Kasumi-1 (cell line): Measurements from ENCODE around the gene DLGAP1.
"Not testable (repeated sequence)": the region's sequence is repeated elsewhere in the genome, so short reads cannot be mapped to it uniquely, and the experiment has no call there.

Source experiments
- DNase-seq, 2 experiments: peaks; one replicate each; lab custom pipeline; 2025; lab: John Stamatoyannopoulos, UW

Gene DLGAP1

DNA sequence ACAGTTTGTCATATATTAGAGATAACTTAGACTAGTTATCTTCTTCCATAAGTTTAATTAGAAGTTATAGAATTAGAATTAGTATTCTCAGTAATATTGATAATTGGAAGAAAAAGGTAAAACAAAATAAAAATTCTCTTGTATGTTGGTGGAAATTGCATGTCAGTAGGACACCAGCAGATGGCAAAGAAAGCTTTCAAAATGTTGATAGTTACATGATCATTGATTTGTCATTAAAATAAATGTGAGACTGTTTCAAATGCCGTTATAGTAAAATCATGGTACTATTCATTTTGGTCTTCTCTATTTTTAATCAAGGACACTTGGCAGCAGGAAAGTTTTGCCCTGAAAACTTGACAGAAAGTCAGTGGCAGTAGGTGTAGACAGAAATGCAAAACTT, 734.9 kb downstream of the DLGAP1 start:
- no peak for DNase-seq

DNA sequence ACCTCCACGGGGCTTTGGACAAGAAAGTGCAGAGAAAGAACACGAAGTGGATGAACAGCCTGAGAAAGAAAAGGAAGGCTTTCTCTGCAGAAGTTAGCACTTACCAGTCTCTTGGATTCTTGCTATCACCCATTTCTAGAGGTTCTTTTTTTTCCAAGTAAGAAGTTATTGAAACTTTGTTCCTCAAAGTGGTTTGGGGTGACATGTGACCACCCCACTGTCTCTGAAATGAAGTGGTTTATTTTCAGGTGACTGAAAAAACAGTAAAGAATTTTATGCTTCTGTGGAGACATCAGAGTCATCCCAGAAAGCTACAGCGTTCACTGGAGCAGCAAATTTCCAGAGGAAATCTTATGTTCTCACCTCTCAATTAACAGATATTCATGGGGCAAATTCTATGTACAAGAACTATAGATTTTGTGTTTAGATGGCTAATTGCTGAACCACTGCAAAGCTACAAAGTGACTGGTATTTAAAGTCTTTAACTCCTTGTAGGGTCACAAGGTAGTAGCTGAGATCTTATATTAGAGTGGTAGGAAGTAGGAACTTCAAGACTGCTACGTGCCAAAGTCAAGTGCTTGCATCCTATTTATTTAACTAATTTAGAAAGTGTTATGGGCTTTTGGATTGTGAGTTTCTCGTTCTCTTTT, 737.6 kb downstream of the DLGAP1 start:
- DNase-seq, result no peak

DNA sequence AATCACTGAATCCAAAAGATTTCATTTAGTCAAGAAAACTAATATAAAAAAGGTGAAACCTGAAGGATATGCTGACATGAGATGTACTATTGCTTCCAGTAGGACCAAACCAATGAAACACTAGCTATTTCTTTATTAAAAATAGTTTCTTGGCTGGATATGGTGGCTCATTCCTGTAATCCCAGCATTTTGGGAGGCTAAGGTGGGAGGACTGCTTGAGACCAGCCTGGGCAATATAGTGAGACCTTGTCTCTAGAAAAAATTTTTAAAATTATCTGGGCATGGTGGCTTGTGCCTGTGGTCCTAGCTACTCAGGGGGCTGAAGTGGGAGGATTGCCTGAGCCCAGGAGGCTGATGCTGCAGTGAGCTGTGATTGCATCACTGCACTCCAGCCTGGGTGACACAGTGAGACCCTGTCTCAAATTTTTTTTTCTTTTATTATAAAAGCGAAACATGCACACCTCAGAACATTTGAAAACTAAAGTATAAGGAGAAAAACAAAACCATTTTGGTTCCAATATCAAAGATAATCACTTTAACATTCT, 738.9 kb downstream of the DLGAP1 start:
- DNase-seq, result no peak

DNA sequence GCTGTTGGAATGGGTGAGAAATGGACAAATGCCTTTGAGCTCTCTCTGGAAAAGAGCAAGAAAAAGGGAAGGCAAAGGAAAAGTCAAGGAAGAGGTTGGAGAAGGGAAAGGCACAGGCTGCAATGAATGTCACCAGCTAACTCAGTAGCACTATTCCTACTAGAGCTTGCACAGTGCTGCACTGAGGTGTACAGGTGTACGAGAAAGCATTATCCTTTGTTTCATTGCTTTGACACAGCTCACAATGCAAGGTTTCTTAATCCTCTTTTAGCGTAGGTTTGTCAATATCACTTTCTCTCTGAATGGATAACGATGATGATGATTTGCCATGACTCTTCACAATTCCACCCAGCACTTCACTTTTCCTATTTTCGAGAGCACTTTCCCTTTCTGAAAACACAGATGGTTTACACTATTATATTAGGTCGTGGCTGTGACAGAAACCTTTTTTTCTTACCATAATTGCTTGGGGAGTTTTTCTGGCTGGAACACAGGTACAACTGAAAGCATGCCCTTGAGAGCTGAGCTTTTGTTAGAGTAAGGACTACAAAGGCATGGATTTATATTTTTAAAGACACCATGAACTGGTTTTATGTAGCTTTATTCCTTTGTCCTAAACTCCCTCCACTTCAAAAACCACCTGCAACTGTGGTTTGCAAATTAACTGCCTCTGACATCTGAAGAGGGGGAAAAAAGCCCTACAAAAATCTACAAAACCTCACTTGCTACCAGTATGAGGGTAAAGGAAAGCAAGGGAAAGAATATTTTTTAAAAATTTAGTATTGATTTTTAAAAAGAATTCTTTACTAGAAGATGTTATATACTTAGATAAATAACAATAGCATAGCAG, 739.7 kb downstream of the DLGAP1 start:
- no peak for DNase-seq

DNA sequence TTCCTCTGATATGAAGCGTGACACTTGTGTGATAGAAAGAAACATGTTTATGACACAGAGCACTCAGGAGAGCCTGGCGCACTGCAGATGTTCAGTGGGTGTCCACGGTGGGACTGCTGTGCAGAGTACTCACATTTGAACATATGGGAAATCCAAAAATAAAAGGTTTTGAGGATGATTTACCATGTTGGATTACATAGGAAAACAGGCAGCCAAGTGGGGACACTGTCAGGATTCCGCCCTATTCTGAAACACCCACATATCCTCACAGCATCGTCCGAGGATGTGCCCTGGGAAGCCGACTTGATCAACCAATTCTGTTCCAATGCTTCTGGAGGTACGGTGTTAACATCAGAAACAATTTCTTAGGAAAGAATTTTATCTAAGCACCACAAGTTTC, 741.4 kb downstream of the DLGAP1 start:
- DNase-seq, result no peak

DNA sequence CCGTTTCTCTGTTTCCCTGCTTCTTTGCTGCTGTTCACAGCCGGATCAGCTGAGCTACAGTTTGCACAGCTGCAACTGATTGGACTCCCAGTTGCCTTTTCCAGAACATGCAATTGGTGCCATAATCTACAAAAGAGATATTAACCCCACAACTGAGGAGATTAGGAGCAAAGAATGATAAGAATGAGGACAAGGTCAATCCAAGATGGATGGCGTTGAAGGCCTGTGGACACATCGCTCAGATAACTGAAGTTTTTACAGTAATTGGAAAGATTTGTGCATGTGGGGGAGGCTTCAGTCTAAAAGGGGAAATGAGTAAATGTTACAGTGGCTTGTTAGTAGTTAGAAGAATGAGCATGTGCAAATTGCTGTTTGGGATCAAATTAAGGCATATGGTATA, 741.9 kb downstream of the DLGAP1 start:
- DNase-seq, result peak in 1 of 2 experiments; percentile 24

DNA sequence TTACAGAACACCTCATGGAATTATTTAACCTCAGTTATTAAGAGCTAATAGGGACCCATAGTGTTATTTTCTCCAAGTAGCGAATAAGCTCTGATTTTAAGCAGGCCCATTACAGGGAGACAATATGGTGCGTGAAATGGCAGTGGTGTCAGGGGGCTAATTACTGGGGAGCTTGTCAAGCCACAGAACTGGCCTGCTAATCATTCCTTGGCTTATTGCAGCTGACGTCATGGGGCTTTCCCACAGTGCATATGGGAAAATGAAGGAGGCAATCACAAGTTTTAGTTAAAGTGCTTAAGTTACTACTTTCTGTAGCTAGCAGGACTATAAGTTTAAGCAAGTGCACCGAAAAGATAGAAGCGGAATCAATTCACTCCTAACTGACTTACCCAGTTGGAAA, 742.6 kb downstream of the DLGAP1 start:
- DNase-seq, result no peak

DNA sequence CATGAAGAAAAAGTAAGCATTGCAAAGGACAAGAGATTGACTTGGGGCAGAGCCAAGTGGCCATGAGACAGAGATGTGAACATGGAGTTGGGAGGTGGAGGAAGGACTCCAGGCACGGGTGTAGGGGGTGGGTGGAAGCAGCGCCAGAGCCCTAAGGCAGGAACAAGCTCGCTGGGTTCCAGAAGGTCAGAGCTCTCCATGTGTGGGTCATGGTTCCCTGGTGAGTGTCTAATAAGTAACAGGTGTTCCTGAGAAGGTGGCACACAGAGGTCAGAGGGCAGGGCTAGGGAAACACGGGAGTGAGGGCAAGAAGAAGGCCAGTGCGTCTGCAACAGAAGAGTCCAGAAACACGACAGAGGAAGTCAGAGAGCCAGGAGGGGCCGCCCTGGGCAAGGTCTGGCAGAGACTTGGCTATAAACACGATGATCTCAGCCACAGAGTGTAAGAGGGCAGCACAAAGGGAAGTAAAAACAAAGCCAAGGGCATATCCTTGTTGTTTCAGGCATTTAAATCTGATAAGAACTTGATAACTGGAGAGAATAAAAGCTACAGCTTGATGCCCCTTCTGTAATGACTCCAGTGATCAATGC, 744.3 kb downstream of the DLGAP1 start:
- DNase-seq, result no peak

DNA sequence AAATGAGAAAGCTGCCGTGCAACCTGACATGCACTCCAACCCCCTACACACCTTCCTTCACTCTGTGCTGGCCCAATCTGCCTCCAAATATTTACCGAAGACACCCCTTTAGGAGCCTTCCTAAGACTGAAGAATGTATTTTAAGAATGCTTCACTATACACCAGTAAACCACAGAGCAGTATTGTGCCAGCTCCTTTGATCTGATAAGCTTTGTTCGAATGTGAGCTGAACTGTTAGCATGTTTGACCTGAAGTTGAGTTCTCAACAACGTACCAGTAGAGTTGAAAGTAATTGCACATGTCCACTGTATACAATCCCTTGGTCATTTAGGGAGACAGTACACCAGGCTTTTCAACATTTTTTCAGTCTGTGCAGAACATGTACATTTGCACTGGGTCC, 745.9 kb downstream of the DLGAP1 start:
- DNase-seq, result no peak

DNA sequence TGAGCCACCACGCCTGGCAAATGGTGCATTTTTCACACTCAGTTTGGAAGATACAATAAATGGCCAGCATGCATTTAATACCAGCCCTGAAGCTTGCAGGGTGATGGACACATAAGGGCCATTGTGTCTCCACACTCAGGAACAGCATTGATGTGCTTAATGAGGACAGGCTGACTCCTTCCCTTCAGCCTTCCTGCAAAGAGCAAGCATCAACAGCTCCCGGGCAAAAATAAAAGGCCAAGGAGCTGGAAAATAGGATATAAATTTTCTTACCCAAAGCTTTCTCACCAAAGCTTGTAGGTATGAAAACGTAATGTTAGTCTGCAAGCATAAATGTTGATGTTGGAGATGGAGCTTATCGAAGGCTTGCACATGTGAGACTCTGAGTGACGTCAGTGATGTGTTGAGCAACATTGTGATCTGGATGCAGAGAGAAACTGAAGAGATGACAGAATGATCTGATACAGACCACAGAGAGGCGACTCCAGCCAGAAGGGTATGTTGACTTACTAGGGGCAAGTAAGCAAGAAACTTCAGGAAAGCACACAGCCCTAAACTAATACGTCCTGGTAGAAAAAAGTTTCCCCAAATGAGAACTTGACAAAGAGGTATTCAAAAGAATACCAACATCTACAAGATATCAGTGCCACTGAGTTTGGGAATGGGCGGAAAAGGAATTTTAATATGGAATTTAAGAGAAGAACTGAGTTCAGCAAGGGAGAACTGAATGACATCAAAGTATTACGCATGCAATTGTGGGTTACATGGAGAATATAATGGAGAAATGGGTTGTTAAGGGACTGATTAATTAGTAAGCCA, 748.6 kb downstream of the DLGAP1 start:
- no peak for DNase-seq

DNA sequence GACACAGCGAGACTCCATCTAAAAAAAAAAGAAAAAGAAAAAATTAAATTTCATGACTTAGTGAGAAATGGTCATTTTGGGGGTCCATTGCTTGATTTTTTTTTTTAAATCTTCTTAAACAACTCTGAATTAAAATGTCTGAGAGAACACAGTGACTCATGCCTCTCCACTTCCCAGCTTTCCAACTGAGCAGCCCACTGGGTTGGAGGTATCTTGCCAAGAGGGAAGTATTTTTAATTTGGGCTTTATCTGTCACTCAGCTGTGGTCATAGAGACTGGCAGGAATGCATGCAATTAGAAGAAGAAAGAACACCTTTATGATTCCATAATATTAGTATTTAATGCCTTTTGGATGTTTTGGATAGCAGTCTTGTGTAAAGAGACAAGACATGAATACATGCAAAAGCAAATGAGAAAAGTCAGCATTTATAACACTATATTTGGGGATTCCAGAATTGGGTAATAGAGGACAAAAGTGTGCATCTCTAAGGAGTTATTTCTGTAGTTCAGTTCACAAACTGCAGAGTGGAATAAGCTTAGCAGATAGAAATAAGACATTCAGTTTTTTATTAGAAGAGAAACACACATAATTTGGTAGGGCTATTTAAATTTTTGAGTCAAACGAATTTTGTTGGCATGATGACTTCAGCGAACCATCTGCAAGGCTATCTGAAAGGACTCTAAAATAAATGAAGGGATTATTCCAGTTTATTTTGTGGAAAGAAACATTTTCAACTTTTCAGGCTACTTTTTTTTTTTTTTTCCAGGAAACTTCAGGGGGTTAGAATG, 750.4 kb downstream of the DLGAP1 start:
- no peak for DNase-seq

DNA sequence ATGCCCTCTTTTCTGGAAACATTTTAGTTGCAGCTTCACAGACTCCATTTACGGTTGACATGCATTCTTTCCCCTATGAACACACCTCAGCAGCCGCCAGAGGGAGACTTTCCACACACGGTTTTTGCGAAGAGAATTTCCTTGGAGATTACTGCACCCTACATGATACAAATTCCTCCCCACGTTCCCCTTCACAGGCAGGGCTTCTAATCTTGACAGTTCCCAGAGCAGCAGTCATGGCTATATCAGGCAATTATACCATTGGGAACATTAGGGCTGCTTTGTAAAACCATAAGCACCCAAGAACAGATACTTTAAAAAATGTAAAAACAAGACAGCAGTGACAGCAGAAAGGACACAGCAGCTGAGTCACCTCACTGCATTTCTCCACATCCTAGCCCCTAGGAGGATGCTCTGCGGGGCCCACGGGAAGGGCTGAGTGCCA, 751.4 kb downstream of the DLGAP1 start:
- DNase-seq, result peak; percentile 61 to 79

DNA sequence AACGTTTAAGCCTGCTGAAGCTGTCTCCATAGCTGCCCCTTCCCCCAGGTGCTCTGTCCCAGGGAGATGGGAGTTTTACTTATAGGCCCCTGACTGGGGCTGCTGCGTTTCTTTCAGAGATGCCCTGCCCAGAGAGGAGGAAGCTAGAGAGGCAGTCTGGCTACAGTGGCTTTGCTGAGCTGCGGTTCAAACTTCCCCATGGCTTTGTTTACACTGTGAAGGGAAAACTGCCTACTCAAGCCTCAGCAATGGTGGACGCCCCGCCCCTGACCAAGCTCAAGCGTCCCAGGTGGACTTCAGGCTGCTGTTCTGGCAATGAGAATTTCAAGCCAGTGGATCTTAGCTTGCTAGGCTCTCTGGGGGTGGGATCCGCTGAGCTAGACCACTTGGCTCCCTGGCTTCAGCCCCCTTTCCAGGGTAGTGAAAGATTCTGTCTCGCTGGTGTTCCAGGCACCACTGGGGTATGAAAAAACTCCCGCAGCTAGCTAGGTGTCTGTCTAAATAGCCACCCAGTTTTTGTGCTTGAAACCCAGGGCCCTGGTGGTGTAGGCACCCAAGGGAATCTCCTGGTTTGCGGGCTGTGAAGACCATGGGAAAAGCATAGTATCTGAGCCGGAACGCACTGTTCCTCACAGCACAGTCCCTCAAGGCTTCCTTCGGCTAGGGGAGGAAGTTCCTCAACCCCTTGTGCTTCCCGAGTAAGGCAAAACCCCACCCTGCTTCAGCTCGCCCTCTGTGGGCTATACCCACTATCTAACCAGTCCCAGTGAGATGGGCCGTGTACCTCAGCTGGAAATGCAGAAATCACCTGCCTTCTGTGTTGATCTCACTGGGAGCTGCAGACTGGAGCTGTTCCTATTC, 755.2 kb downstream of the DLGAP1 start:
- peak; percentile 30 to 55 for DNase-seq

DNA sequence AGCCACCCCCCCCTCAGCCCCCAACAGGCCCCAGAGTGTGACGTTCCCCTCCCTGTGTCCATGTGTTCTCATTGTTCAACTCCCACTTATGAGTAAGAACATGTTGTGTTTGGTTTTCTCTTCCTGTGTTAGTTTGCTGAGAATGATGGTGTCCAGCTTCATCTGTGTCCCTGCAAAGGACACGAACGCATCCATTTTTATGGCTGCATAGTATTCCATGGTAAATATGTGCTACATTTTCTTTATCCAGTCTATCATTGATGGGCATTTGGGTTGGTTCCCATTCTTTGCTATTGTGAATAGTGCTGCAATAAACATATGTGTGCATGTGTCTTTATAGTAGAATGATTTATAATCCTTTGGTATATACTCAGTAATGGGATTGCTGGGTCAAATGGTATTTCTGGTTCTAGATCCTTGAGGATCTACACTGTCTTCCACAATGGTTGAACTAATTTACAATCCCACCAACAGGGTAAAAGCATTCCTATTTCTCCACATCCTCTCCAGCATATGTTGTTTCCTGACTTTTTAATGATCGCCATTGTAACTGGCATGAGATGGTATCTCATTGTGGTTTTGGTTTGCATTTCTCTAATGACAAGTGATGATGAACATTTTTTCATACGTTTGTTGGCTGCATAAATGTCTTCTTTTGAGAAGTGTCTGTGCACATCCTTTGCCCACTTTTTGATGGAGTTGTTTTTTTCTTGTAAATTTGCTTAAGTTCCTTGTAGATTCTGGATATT, 760.9 kb downstream of the DLGAP1 start:
- DNase-seq, result not testable (repeated sequence)

DNA sequence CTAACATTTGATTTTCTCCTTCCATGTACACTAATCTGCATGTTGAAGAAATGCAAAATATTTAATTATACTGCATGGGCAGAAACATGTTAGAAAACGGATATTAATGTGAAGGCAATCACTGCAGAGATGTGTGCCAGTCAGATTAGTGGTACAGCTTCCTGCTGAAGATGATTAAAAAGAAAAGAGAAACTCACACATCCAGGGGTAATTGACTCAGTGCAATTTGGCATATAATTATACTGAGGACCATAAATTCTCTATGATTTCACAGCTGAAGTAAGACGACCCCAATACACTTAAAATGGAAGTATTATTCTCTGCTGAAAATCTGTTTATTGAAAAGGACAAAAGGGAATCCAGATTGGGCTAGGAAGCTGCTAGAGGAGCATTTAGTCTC, 761.7 kb downstream of the DLGAP1 start:
- no peak for DNase-seq

DNA sequence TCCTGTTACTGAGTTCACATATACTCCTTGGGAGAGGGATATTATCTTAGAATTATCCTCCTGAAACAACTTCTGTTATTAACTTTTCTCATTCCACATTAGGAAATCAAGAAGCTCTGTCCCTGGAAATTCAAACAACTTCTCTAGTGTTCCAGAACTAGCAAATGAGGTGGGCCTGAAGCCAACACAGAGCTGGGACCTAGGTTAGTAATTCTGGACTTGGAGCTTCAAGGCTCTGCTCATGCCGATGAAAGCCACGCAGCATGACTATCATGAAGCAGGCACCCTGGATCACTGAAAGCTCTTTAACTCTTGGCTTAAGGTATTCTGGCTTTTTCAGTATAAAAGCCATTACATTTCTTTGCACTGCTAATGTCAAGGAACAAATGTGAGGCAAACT, 762.4 kb downstream of the DLGAP1 start:
- no peak for DNase-seq

DNA sequence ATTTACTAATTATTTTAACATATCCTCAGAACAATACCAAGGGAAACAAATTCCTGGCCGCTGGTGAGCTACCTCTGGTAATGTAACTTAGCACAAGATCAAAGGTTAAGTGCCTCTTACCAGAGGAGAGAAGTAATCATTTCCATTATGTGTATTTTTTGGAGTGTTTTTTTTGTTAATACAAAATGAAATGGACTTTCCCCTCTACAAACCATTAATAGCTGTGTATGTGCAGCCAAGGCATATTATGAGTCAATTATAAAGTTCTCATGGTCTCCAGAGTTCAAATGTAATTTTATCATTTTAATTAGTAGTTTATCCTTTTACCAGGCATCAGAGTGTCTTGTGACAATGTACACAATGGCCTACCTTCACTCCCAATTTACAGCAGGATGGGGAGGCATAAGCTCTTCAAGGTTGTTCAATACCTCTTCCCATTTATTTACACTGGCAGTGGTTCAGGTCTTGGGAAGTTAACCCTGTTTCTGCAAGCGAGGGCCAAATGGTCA, 762.9 kb downstream of the DLGAP1 start:
- no peak for DNase-seq

DNA sequence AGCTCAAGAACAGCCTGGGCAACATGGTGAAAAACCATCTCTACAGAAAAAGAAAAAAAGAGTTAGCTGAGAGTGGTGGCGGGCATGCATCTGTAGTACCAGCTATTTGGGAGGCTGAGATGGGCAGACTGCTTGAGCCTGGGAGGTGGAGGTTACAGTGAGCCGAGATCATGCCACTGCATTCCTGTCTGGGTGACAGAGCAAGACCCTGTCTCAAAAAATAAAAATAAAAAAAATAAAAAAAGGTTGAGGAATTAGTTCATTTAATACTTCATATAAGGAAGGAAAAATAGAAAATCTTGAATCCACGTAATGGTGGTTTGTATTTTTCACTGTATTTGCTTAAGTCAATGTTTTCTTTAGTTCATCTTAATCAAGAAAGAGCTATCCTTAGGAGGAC, 763.4 kb downstream of the DLGAP1 start:
- no peak for DNase-seq

DNA sequence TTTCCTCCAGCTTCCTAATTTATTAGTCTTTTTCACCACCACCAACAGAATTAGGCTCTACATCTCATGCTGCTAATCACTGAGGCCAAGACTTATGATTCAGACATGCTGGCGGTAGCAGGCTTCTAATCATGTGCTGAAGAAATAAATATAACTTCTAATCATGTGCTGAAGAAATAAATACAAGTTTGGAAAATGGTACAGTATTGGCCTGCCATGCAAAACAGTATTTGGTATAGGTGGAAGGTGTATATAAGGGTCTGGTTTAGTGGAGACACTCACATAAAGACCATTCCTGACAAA, 764.4 kb downstream of the DLGAP1 start:
- no peak for DNase-seq
